ENCODE measurements around the gene PADI2. TPM values are rescaled to one million over a fixed set of nuclear protein-coding genes. Genes with fewer than 3 reads are reported as not detected.
A peak's percentile ranks its signal among the peaks of the same experiment; 100 is the strongest.
"Not testable (repeated sequence)": the region's sequence is repeated elsewhere in the genome, so short reads cannot be mapped to it uniquely, and the experiment has no call there.

Gene PADI2
- total RNA-seq, 1 donor from 2014 or later = 0.46 TPM

DNA sequence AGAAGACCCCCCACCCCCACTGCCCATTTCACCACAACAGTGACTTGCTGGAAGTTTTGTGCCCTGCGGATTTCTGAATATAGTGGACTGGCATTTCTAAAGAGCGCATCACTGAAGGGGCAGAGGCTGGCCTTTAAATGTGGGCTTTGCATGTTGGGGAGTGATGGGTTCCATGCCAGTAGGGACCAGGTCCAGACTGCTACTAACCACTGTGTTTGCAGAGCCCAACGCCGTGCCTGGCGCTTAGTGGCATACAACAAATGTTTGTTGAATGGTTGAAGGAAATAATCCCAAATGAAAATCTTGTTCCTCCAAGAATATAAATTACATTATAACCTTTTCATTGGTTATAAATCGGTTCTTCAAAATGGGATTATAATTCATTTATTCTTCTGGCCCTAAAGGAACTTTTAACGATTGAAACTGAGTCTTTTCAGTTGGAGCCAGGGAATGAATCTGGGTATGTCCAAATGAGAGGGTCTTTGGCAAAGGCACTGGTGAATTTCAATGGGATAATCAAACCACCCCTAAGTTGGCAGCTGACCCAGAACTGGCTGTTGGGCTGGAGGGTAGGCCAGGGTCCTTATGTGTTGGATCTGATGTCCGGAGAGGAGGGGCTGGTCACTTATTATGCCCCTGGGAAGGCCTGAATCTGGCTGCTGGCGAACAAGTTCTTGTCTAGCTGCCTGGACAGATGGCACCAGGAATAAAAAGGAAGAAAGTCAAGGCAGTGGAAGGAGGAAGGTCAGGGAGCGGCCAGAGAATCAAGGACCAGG is 51.6 kb downstream of the PADI2 start:
- intact Hi-C loops (cut with DNase I) = no loop called here
- no peak for ATAC-seq (ENCODE audit: poor library complexity)

GRCh38 chr1:17067069-17067426 is 52.2 kb downstream of the PADI2 start:
- DNase-seq (no peak), ATAC-seq (ENCODE audit: poor library complexity) (no peak)
- intact Hi-C loops (cut with DNase I) = no loop called here

More for the DNA sequence above, 51.6 kb downstream of the PADI2 start:
- DNase-seq = no peak

DNA sequence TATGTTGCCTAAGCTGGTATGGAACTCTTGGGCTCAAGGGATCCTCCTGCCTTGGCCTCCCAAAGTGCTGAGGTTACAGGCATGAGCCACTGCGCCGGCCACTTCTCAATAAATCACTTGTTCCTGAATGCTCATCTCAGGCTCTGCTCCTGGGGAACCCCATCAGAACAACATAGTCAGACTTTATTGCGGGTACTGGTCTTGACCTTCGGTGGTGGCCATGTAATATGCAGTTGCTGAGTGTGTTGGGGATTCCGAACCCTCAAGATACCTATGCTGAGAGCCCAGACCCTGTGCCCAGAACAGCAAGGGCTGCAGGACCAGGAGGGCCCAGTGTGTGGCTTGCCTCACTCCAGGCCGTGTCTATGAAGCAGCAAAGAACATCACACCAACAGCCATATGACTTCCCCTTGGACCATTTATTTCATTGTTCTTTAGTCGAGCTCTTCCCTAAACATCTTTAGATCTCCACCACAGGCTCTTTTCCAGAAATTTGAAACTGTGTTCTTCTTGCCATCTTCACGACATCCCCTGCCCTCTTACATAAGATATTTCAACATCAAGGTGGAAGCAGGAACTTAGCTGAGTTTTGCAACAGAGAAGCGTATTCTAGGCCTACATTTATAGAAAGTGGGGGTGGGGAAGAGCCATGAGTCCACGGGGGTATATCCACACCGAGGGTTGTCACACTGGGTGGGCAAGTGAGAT is 52.7 kb downstream of the PADI2 start:
- no peak for DNase-seq
- ATAC-seq (ENCODE audit: poor library complexity) = no peak
- intact Hi-C loops (cut with DNase I) = no loop called here

DNA sequence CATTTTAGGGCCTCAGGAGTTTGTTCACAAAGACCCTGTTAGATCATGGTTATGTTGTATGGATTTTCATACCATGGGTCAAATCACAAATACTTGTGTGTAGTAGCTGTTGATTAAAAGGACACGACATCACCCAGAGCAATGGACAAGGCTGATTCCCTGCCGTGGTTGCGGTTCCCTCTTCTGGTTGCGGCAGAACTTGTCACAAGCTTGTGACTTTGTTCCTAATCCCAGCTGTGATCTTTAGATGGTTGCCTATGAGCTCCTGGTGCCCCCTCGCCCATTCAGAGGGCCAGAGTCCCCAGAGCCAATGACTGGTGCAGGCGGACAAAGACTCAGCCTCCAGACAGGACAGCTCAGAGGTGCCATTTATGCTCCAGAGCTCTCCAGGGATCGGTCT is 53.6 kb downstream of the PADI2 start:
- intact Hi-C loops (cut with DNase I) = no loop called here
- ATAC-seq (ENCODE audit: poor library complexity) = no peak

GRCh38 chr1:17062751-17063150 is 56.5 kb downstream of the PADI2 start:
- intact Hi-C loops (cut with DNase I); ATAC-seq (ENCODE audit: poor library complexity): not testable (repeated sequence)

More for the DNA sequence above, 53.6 kb downstream of the PADI2 start:
- no peak for DNase-seq

DNA sequence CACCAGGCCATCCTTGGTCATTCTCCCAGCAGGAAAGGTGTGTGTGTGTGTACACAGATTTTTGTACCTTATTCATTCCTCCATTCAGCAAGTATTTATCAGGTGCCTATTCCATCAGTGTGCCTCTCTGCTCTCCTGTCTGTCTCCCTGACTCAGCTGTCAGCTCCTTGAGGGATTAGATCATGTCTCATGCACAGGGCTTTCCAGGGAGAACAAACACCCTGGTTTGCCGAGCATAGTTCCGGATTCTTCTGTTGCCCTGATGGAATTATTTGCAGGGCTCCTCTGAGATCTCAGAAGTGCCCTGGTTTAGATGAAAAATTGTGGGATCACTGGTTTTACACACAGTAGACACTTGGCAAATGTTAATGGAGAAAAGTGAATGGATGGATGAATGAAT is 57.4 kb downstream of the PADI2 start:
- DNase-seq (no peak), ATAC-seq (ENCODE audit: poor library complexity) (no peak)
- intact Hi-C loops (cut with DNase I) = no loop called here

More at GRCh38 chr1:17062751-17063150, 56.5 kb downstream of the PADI2 start:
- not testable (repeated sequence) for DNase-seq

- intact Hi-C loops (cut with DNase I) = no loop called here
- DNase-seq = no peak
Observed at GRCh38 chr1:17061486-17061885, 57.8 kb downstream of the PADI2 start.

GRCh38 chr1:17060306-17060749 is 58.9 kb downstream of the PADI2 start:
- DNase-seq (no peak), ATAC-seq (ENCODE audit: poor library complexity) (no peak)
- intact Hi-C loops (cut with DNase I) = no loop called here

More at GRCh38 chr1:17061486-17061885, 57.8 kb downstream of the PADI2 start:
- ATAC-seq (ENCODE audit: poor library complexity) = no peak

GRCh38 chr1:17059391-17060305 is 59.6 kb downstream of the PADI2 start:
- peak; percentile 92 for ATAC-seq (ENCODE audit: poor library complexity)
- DNase-seq = peak; percentile 73
- intact Hi-C loops (cut with DNase I) = loop anchor here (2.0 kb wide), 1 partner anchor 177 kb away; no protein-coding TSS in a partner anchor

GRCh38 chr1:17056551-17056950 is 62.7 kb downstream of the PADI2 start:
- DNase-seq = no peak
- intact Hi-C loops (cut with DNase I) = no loop called here
- no peak for ATAC-seq (ENCODE audit: poor library complexity)

DNA sequence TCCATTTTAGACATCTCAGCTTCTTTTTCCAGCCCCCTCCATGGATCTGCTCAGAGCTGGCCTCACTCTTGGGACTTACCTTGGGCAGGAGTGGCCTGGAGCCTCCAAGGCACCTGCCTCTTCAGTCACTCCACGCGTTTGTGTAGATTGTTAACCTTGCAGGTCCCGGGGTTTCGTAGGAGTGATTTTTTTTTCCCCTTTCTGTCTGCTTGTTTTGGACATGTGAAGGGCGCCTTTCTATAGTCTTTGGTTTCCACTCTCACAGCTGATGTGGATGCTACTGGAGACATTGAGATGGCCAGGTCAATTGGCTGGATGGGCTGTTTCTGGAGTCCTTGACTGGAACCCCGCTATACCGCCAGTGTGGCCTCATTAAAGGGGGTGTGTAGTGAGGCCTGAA is 63.5 kb downstream of the PADI2 start:
- no peak for DNase-seq
- intact Hi-C loops (cut with DNase I) = no loop called here
- no peak for ATAC-seq (ENCODE audit: poor library complexity)

- intact Hi-C loops (cut with DNase I) = no loop called here
- peak; percentile 98 for ATAC-seq (ENCODE audit: poor library complexity)
Observed at GRCh38 chr1:17053685-17054410, 65.4 kb downstream of the PADI2 start, which contains the start of gene SDHB. Gene SDHB, minus strand, starts transcription at chr1:17054032. Its CDS starts 13 bp downstream, at chr1:17054019.

DNA sequence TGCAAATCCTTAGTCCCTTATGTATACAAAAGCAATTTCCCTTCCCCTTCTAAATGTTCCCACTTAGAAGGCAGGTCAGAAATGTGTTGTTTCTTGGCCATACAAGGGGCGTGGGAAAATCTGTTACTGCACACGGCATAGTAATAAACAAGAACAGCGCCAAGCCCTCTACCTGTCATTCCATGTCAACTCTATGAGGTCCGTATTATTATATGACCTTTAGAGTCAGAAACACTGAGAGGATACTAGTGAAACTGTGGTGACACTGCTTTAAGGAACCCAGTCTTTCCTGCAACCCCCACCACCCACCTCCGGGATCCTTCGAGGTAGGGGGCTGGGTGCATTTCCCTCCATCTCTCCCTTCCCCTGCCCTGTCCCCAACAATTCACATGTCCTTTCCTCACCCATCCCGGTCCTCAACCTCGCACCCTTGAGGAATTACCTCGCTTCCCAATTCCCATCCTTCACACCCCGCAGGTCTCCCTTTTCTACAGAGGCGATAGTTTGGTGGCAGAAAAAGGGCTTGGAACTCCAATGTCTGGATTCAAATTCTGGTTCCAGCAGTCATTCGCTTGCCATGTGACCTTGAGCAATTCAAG is 66.1 kb downstream of the PADI2 start:
- ATAC-seq (ENCODE audit: poor library complexity) = no peak
- no peak for DNase-seq
- intact Hi-C loops (cut with DNase I) = no loop called here

More at GRCh38 chr1:17053685-17054410, 65.4 kb downstream of the PADI2 start, which contains the start of gene SDHB:
- DNase-seq = peak; percentile 99

- intact Hi-C loops (cut with DNase I) = no loop called here
- ATAC-seq (ENCODE audit: poor library complexity) = no peak
- DNase-seq = no peak
Observed at GRCh38 chr1:17052641-17053040, 66.6 kb downstream of the PADI2 start.

GRCh38 chr1:17052038-17052437 is 67.2 kb downstream of the PADI2 start:
- no peak for DNase-seq
- no peak for ATAC-seq (ENCODE audit: poor library complexity)
- intact Hi-C loops (cut with DNase I) = no loop called here

DNA sequence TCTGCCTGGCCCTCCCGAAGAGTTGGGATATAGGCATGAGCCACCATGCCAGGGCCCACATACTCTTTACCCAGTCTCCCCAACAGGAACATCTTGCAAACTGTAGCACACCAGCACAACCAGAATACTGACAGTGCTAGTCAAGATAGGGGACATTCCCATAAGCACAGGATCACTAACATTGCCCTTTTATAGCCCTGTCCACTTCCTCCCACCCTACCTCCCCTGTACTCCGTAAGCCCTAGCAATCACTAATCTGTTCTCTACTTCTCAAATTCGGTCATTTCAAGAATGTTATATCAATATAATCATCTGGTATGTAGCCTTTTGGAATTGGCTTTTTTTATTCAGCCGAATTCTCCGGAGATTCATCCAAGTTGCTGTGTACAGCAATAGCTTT is 71.3 kb downstream of the PADI2 start:
- DNase-seq (no peak), ATAC-seq (ENCODE audit: poor library complexity) (no peak)
- intact Hi-C loops (cut with DNase I) = loop anchor here (5.0 kb wide), 1 partner anchor 86 kb away; no protein-coding TSS in a partner anchor

DNA sequence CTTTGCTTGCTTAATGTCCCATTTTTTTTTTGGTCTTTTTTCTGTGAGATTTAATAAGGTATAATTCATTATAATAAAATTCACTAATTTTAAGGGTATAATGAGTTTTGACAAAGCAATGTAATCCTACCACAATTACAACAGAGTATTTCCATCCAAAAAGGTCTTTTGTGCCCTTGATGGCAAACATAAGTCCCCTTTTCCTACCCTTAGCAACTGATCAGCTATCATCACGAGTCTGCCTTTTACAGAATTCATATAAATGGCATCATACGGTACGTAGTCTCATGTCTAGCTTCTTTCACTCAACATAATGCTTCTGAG is 73.0 kb downstream of the PADI2 start:
- ATAC-seq (ENCODE audit: poor library complexity) (no peak), DNase-seq (no peak)
- intact Hi-C loops (cut with DNase I) = loop anchor here (5.0 kb wide), 1 partner anchor 84 kb away; no protein-coding TSS in a partner anchor
